GM21381 (cell line): Measurements from ENCODE around the gene GATB.

Experiments
- ATAC-seq: cut with Tn5 transposase; IDR thresholded peaks from one replicate; pipeline ENCODE4 v1.9.1; 2021; ENCODE audit warnings: mild to moderate bottlenecking, moderate library complexity; ENCODE audit not compliant: unreplicated experiment

The GATB gene

GRCh38 chr4:151657896-151658295 is 102.9 kb downstream of the GATB start:
- ATAC-seq, result no peak

DNA sequence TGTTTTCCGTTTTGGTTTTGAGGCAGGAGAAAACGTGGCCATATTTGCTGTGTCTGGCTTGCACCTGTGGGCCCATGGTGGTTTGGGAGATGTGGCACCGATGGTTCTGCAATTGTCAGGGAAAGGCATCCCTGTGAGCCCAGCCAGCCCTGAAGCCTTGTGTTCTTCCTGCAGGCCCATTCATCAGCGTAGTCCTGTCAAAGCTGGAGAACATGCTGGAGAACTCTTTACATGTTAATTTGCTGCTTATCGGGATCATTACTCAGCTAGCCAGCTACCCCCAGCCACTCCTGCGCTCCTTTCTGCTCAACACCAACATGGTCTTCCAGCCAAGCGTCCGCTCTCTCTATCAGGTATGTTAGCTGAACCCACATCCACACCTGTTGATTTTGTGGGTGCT is 104.7 kb downstream of the GATB start:
- no peak for ATAC-seq

DNA sequence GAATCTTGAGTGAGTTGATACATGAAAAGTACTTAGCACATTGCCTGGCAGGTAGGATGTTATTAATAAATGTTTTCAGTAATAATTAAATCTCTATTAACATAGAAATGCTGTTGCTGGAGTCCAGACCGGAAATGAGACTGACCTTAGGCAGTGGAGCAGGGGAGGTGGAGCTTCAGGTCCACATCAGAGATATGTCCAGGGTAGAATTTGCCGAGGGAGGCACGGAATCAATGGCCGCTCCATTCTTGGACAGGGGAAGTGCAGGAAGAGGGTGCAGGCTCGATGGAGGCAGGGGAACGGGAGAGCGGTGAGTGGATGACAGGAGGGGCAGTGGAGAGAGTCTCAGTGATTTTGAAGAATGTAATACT is 107.3 kb downstream of the GATB start:
- ATAC-seq, result no peak

DNA sequence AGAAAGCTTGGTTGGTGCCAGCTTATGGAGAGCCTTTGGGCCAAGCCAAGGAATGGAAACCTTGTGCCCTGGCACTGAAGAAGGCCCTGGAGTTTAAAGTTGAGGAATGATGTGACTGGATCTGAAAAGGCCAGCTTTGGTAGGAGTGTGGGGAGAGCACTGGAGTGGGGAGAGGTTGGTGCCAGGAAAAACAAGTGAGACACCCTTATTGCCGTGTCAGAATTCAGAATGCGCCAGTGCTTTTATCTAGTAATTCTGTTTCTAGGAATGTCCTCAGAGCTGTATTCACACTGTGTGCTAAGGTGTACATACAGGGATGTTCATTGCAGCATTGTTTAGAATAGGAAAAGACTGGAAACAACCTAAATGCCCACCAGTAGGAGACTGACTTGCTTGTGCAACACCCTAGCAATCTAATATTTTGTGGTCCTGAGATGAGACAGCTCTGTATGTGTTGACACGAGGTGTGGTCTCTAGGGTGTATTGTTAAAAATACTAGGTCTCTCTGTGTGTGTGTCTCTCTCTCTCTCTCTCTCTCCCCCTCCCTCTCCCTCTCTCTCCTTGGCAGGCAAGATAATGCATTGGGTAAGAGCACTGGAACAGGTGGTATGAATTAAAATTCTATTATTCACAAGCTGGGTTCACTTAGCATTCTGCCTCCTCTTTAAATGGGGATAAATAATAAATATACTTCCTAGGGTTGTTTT is 107.8 kb downstream of the GATB start:
- ATAC-seq, result no peak

DNA sequence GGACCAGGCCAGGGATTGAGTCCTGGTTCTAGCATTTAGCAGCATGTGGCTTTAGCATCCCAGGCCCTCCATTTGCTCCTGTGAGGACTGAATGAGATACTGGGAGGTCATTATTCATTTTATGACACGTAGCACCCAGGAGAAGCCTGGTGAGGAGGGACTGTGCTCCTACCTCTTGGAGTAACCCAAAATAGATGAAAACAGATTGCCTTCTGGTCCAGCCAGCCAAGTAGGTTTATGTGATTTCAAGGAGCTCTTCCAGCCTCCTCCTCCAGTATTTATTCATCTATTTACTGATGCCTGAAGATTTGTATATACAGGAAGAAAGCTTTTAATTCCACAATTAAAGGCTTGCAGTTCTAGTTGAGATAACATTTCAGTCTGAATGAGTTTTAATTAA is 109.3 kb downstream of the GATB start:
- no peak for ATAC-seq

- no peak for ATAC-seq
Observed at GRCh38 chr4:151649479-151649878, 111.3 kb downstream of the GATB start.

- ATAC-seq, result no peak
Observed at GRCh38 chr4:151646322-151646721, 114.5 kb downstream of the GATB start.

DNA sequence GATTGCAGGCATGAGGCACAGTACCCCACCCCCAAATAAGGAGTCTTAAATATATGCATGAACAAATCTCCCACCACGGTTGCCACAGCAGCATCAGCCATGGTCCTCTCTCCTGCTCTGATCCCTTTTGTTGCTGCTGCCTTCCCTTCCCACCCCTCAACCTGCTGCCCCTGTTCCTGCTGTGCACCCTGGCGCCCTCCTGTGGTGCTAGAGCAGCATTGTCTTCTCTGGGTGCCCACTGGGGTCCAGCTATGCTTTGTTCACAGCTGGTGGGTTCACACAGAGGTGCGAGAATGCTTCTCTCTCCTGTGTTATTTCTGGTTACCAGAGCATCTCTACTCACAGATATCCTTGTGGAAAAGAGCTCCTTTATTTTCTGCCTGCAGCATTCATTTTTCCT is 116.2 kb downstream of the GATB start:
- no peak for ATAC-seq

GRCh38 chr4:151643564-151643963 is 117.2 kb downstream of the GATB start:
- ATAC-seq, result no peak

- no peak for ATAC-seq
Observed at GRCh38 chr4:151641983-151642382, 118.8 kb downstream of the GATB start.

- ATAC-seq, result no peak
Observed at GRCh38 chr4:151641167-151641566, 119.6 kb downstream of the GATB start.

GRCh38 chr4:151640381-151640780 is 120.4 kb downstream of the GATB start:
- no peak for ATAC-seq

DNA sequence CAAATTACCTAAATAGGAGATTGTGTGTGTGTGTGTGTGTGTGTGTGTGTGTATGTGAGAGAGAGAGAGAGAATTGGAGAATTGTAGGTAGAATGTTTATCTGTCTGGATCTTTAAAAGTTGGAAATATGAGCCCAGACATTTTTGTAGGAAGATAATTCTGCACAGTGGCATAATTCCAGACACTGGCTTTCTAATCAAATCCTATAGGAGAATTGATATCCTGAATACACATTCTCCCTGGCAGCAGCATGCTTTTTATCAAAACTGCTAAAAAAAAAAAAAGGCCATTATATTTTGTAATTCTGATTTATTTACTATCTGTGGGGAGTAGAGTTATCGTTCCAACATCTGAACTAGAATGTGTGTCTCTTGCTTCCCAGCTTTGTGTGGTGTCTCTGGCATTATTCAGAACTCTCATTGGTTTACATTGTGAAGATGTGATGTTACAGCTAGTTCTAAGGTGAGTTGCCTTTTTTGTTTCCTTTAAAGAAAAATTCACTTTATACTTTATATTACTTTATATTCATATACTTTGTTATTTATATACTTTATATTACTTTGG is 122.4 kb downstream of the GATB start:
- no peak for ATAC-seq

- ATAC-seq, result no peak
Observed at GRCh38 chr4:151631349-151631748, 129.5 kb downstream of the GATB start.

GRCh38 chr4:151629097-151629783 is 131.6 kb downstream of the GATB start:
- no peak for ATAC-seq

DNA sequence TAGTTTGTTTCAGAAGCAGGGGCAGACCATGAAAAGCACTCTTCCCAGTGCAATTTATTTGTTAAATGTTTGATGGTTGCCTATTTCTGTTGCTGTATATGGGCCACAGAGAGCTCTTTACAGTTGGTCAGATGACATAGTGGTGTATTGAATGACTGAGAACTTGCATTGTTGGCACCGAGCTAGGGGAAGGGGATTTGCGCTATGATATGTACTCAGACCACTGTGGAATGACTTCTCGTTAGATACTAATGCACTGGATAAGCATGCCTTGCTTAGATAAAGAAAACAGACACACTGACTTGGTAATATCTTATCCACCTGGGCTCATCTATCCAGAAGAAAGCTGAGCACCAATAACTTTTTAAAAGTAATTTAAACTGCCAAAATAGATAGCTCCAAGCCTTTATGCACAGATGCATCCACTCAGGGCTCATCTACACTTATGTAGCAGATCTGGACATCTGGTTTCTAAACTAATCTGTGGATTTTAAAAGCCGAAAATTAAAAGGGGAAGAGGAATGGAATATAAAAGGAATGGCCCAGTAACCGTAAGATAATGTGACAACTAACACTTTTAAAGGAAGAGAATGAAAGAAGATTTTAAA is 132.7 kb downstream of the GATB start:
- ATAC-seq, result no peak

- ATAC-seq, result no peak
Observed at GRCh38 chr4:151627491-151627890, 133.3 kb downstream of the GATB start.

- ATAC-seq, result no peak
Observed at GRCh38 chr4:151626751-151627150, 134.1 kb downstream of the GATB start.

DNA sequence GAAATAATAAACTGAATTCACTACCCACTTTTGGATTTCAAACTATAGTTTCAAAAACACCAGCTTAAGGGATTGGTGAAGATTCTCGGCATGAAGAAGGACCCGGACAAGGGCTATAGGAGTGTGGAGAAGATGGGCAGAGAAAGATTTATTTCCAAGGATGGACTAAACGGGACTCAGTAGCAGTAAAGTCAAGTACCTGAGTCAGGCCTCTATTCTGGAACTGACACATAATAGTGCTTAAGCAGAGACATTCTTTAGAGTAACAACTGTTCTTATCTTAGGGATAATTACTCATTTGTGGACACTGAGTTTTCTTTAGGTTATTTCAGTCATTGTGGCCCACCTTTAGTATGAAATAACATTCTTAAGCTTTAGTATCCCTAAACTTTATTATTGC is 134.6 kb downstream of the GATB start:
- no peak for ATAC-seq

DNA sequence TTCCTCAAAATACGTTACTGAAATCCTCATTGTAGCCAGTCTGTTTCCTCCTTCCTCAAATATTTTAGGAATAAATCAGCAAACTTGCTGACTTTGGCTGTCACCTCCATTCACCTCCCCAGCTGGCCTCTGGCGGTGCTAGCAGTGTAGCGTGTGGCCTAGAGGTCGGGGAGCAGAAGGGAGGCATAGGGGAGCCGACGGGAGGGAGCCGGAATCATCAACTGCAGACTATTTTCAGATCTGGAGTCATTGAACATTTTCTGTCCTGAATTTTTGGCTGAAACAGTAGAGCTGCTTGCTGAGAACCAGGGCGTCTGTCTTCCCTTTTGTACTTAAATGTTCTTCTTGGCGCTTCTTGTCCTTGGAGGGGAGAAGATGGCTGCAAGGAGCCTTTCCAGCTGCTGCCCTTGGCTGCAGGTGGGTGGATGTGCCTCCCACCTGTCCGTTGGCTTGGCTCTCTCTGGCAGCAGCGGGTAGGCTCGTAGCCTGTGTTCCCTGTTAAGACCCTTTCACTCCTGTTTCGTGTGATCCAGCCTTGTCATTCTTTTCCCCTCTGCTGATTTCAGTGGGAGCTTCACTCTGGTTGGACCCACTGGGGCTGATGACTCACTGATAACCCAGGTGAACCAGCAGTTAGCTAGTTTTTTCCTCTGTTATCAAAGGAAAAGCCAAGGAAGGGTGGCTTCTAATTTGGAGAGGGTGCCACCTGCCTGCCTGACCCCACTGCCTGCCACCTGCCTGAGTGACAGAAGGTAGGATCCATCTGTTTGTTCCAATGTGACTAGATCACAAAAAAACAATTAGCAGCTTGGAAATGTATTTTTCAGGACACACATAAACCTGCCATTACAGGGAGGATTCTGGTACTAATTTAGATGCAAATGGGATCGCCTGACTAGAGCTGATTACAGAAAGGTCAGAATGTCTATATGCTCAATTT is 135.9 kb downstream of the GATB start:
- ATAC-seq, result no peak
